T-cell (primary cell): ENCODE data around the gene DNAJC5. TPM values are rescaled to one million over a fixed set of nuclear protein-coding genes. Genes with fewer than 3 reads are reported as not detected.

ENCODE experiments used
- ATAC-seq, 4 experiments: fragments of 200-7000 bp in 3 of 4; fragments of 150-1000 bp in 1 of 4; cut with Tn5 transposase; replicated peaks in 1 of 4; 1 replicate in 3 of 4; 2 replicates in 1 of 4; pipeline ENCODE4 v1.10.0; 2021; ENCODE audit warnings: moderate library complexity in 3 of 4, mild to moderate bottlenecking in 2 of 4, moderate number of reproducible peaks in 1 of 4
- CTCF ChIA-PET, 2 donors: fragments of 300-600 bp; sonication (Branson Sonifier 250); formaldehyde crosslinking; loops; one replicate each; lab custom pipeline; 2022; ENCODE audit warnings: antibody characterized with exemption in 2 of 2; lab: Charles Lee
- POLR2A ChIA-PET, 2 donors: fragments of 300-600 bp; sonication (Branson Sonifier 250); formaldehyde crosslinking; loops; one replicate each; lab custom pipeline; 2022; ENCODE audit warnings: antibody characterized with exemption in 2 of 2; lab: Charles Lee
- DNase-seq, 35 experiments: peaks; one replicate each; pipeline versions ENCODE4 v3.0.0 to v3.0.0-alpha.2; 2013 to 2023
- H3K27ac ChIP-seq: one replicate; pipeline ENCODE4 v1.5.1; 2013; ENCODE audit warnings: low read length
- H3K27me3 ChIP-seq, 2 experiments: replicated peaks in 1 of 2; 1 replicate in 1 of 2; 2 replicates in 1 of 2; pipeline versions ENCODE4 v1.6.1 to v1.7.0; 2013; ENCODE audit warnings: low read length in 1 of 2, mixed read lengths in 1 of 2; ENCODE audit not compliant: control insufficient read depth in 2 of 2, insufficient read depth in 2 of 2; ENCODE audit errors: extremely low read depth in 1 of 2
- H3K36me3 ChIP-seq, 2 donors: 1 replicate in 1 of 2; 2 replicates in 1 of 2; pipeline versions ENCODE4 v1.6.1 to v1.7.0; 2013; ENCODE audit warnings: low read length in 1 of 2; ENCODE audit not compliant: control insufficient read depth in 2 of 2, insufficient read depth in 1 of 2; ENCODE audit errors: extremely low read depth in 1 of 2
- H3K4me1 ChIP-seq, 2 experiments: 1 replicate in 1 of 2; 2 replicates in 1 of 2; pipeline versions ENCODE4 v1.6.1 to v1.7.0; 2013; ENCODE audit warnings: low read length in 2 of 2, mixed read lengths in 1 of 2; ENCODE audit not compliant: insufficient read depth in 2 of 2, control insufficient read depth in 1 of 2; ENCODE audit errors: extremely low read depth in 1 of 2
- H3K4me3 ChIP-seq, 2 donors: 1 replicate in 1 of 2; 2 replicates in 1 of 2; pipeline versions ENCODE4 v1.5.1 to v1.7.0; 2013; ENCODE audit warnings: mild to moderate bottlenecking in 2 of 2, low read length in 1 of 2, moderate library complexity in 1 of 2; ENCODE audit not compliant: control insufficient read depth in 1 of 2; ENCODE audit errors: extremely low read depth in 1 of 2
- H3K9me3 ChIP-seq: 2 replicates; pipeline ENCODE4 v1.7.0; 2013
- H3K27ac Mint-ChIP-seq, 2 donors: one replicate each; pipeline ENCODE4 v1.8.0; 2020 to 2021; ENCODE audit warnings: mild to moderate bottlenecking in 2 of 2, mixed read lengths in 2 of 2
- H3K27me3 Mint-ChIP-seq, 2 donors: one replicate each; pipeline ENCODE4 v1.8.0; 2021 to 2022; ENCODE audit warnings: mixed read lengths in 2 of 2
- H3K36me3 Mint-ChIP-seq: one replicate; pipeline ENCODE4 v1.8.0; 2021; ENCODE audit warnings: mixed read lengths
- H3K4me1 Mint-ChIP-seq, 3 donors: one replicate each; pipeline ENCODE4 v1.8.0; 2020 to 2022; ENCODE audit warnings: mixed read lengths in 3 of 3, mild to moderate bottlenecking in 1 of 3
- H3K4me3 Mint-ChIP-seq, 3 donors: one replicate each; pipeline ENCODE4 v1.8.0; 2020 to 2022; ENCODE audit warnings: mild to moderate bottlenecking in 3 of 3, mixed read lengths in 3 of 3, moderate library complexity in 3 of 3
- H3K9me3 Mint-ChIP-seq, 3 donors: one replicate each; pipeline ENCODE4 v1.8.0; 2020 to 2022; ENCODE audit warnings: mixed read lengths in 3 of 3
- WGBS: methylation state at CpG from one replicate; pipeline ENCODE4 v1.1.5; 2013; ENCODE audit warnings: missing lambda C conversion rate; ENCODE audit not compliant: insufficient coverage; 5-methylcytosine and 5-hydroxymethylcytosine counted together
- total RNA-seq, 35 experiments: library from RNA in 6 of 35; stranded (reverse) in 6 of 35; fragments of 120-200 nt in 1 of 35; gene quantifications; one replicate each; pipeline versions ENCODE4 v1.2.1 to v1.2.4 and lab custom pipeline; 2013 to 2026

Gene DNAJC5
- total RNA-seq, 5 donors from 2014 or later (not counting 1 experiment from before 2014, with no cell fraction given) = 35.4 to 63.7 (median 54.9) TPM

DNA sequence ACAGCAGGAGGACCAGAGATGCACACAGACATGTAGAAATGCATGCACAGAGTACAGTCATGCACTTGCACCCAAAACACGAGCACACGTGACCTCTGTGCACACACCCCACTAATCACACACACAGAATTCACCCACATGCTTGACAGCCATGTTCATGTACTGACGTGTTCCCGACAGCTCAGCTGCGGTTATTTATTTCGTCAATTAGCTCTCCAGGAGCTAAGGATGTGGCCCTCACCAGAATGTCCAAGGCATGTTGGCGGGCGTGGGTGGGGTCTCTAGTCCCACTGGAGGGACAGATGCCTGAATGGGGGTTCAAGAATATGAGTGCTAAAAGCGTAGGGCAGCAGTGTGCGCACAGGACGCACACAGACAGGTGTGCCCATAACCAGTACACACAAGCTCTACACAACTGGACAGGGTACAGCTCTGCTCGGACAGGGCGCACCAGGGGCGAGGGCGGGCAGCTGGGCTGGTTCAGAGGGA, 85.4 kb downstream of the DNAJC5 start:
- H3K9me3 Mint-ChIP-seq = no peaks in the 10 kb centered on the region
- H3K4me3 ChIP-seq = peak overlapping the region; percentile 62 to 72
- no peaks in the 10 kb centered on the region for H3K9me3 ChIP-seq
- H3K27me3 Mint-ChIP-seq = no peaks in the 10 kb centered on the region
- peaks cover 37 to 58% of the 10 kb centered on the region in 2 experiments for H3K4me1 ChIP-seq
- ChIA-PET CTCF (interaction anchor here (0.7 to 1.8 kb wide), 8 partner anchors 24 to 339 kb away, joined by 3 to 8 read pairs (median 4); partner anchors contain the start of genes LIME1 (in 1 of the 2), RTEL1 (in 1 of the 2), TCEA2 (in 1 of the 2) and UCKL1 (in 1 of the 2)), POLR2A (interaction anchor here in 1 of 2 donors (1.0 kb wide), 1 partner anchor 115 kb away, joined by 3 read pairs; the partner anchor contains the start of gene TPD52L2)
- peak overlapping the region; percentile 84 to 94 (median 85) for H3K4me3 Mint-ChIP-seq
- peak in 9 of 35 experiments; percentile 24 to 67 (median 31) for DNase-seq
- peaks cover 62 to 68% (median 65%) of the 10 kb centered on the region in 3 donors for H3K4me1 Mint-ChIP-seq
- WGBS = 28% methylated on average over 8 of the region's 15 CpGs
- ATAC-seq = peak; percentile 7 to 37 (median 14)
- peak overlapping the region; percentile 80 for H3K27ac ChIP-seq
- H3K36me3 ChIP-seq = peaks cover 8 to 30% of the 10 kb centered on the region in 2 donors
- H3K36me3 Mint-ChIP-seq = peaks cover 24% of the 10 kb centered on the region
- H3K27me3 ChIP-seq = no peaks in the 10 kb centered on the region
- H3K27ac Mint-ChIP-seq = peak overlapping the region; percentile 96 to 98

DNA sequence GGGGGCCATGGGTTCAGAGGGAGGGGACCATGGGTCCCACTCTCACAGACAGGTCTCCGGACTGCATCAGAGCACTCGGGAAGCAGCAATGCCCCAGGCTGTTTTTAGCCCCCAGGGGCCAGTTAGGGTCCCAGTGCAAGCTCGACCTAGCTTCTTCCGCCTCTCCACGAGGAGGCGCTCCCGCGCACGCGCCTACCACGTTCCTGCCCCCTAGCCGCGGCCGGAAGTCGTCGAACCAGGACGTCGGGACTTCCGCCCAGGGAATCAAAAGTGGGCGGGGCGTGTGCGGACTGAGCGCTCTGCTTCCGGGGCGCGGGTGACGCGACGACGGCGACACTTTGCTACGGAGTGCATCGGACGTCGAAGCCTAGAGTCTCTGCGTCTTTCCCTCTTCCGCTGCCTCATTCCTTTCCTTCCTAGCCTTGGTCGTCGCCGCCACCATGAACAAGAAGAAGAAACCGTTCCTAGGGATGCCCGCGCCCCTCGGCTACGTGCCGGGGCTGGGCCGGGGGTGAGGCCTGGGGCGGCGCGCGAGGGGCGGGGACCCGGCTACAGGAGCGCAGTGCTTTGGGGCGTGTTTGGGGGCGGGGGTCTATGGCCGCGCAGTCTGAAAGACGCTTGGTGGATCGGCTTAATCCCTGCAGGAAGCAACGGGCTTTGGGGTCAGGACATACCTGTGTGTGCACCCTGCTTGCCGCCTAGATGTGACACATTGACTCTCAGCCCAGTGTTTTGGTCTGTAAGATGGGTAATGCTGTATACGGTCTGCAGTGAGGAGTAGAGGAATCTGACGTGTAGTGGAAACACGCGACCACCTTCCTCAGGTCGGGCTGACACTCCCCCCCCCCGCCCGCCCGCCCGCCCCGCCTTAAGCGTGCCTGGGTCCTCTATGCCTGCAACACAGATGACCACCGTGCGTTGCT, 86.1 kb downstream of the DNAJC5 start, which contains the start of gene PRPF6:
TSS of gene PRPF6 (plus strand) at position 327 of the 923 bp plus-strand sequence. CDS start at position 441, 114 bp downstream.
- Mint-ChIP-seq H3K36me3 (peaks cover 27% of the 10 kb centered on the region), H3K27ac (peak within 1 kb of the TSS; percentile 96 to 98), H3K9me3 (no peaks in the 10 kb centered on the region), H3K4me3 (peak within 1 kb of the TSS; percentile 84 to 94 (median 85)), H3K27me3 (no peaks in the 10 kb centered on the region), H3K4me1 (peaks cover 64 to 66% (median 64%) of the 10 kb centered on the region in 3 donors)
- ChIA-PET CTCF (interaction anchor here in 1 of 2 donors (0.7 to 1.8 kb wide), 7 partner anchors 24 to 339 kb away, joined by 3 to 8 read pairs (median 5); partner anchors contain the start of genes LIME1, RTEL1, TCEA2 and UCKL1), POLR2A (interaction anchor here in 1 of 2 donors (1.0 kb wide), 1 partner anchor 116 kb away, joined by 3 read pairs; the partner anchor contains the start of gene TPD52L2)
- Histone ChIP-seq H3K36me3 (peaks cover under 1 to 34% of the 10 kb centered on the region in 2 donors), H3K27me3 (no peaks in the 10 kb centered on the region), H3K27ac (peak within 1 kb of the TSS; percentile 80), H3K4me1 (peaks cover 37 to 58% of the 10 kb centered on the region in 2 experiments), H3K4me3 (peak within 1 kb of the TSS; percentile 62 to 72), H3K9me3 (no peaks in the 10 kb centered on the region)
- DNase-seq = peak; percentile 86 to 98 (median 93)
- WGBS = under 1% methylated on average over 60 of the region's 75 CpGs
- peak; percentile 69 to 76 (median 70) for ATAC-seq

DNA sequence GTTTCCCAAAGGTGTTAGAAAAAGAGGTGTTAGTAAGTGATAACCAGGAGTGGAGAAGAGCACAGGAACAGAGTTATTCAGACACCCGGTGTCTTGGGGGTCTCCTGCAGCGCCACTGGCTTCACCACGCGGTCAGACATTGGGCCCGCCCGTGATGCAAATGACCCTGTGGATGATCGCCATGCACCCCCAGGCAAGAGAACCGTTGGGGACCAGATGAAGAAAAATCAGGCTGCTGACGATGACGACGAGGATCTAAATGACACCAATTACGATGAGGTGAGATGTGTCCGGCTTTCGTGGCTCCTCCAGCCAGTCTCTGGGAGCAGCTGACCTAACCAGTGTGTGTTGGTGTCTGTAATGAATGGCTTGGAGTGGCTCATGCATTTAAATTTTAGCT, 88.0 kb downstream of the DNAJC5 start:
- WGBS = 97% methylated on average over 14 of the region's 14 CpGs
- H3K36me3 Mint-ChIP-seq = peaks cover 24% of the 10 kb centered on the region
- ChIA-PET CTCF (no interaction called here), POLR2A (no interaction called here)
- H3K4me3 Mint-ChIP-seq = peak overlapping the region; percentile 49 to 84 (median 64)
- H3K36me3 ChIP-seq = peaks cover 0 to 45% of the 10 kb centered on the region in 2 donors
- H3K27me3 Mint-ChIP-seq = no peaks in the 10 kb centered on the region
- no peaks in the 10 kb centered on the region for H3K27me3 ChIP-seq
- peaks cover 29 to 44% of the 10 kb centered on the region in 2 experiments for H3K4me1 ChIP-seq
- H3K9me3 ChIP-seq = no peaks in the 10 kb centered on the region
- H3K4me3 ChIP-seq = no peak overlapping the region
- ATAC-seq = no peak
- DNase-seq = no peak
- no peak overlapping the region for H3K27ac ChIP-seq
- H3K4me1 Mint-ChIP-seq = peaks cover 45 to 48% (median 48%) of the 10 kb centered on the region in 3 donors
- H3K9me3 Mint-ChIP-seq = no peaks in the 10 kb centered on the region
- H3K27ac Mint-ChIP-seq = peak overlapping the region in 1 of 2 donors; percentile 21

Other genes starting within 250 kb of the DNAJC5 start
- 100 to 1,000 TPM in 3 of 5 donors, 10 to 100 TPM in 2; 92.9 to 121 (median 107) TPM for gene STMN3, start 241.7 kb upstream of the DNAJC5 start, total RNA-seq
- gene RTEL1, start 236.8 kb upstream of the DNAJC5 start, total RNA-seq = 10 to 100 TPM; 30.7 to 41.6 (median 36.8) TPM
- gene TNFRSF6B, start 198.5 kb upstream of the DNAJC5 start, total RNA-seq = 1 to 10 TPM in 2 of 5 donors, under 1 TPM in 2, not detected in 1; 0.37 to 1.5 (median 0.91) TPM
- gene ARFRP1, start 187.2 kb upstream of the DNAJC5 start, total RNA-seq = 100 to 1,000 TPM in 2 of 5 donors, 10 to 100 TPM in 3; 58.5 to 102 (median 99.5) TPM
- gene ZGPAT, start 187.1 kb upstream of the DNAJC5 start, total RNA-seq = 10 to 100 TPM; 42.7 to 71.0 (median 59.0) TPM
- 100 to 1,000 TPM; 144 to 248 (median 172) TPM for gene LIME1, start 158.5 kb upstream of the DNAJC5 start, total RNA-seq
- 100 to 1,000 TPM; 110 to 173 (median 135) TPM for gene SLC2A4RG, start 155.3 kb upstream of the DNAJC5 start, total RNA-seq
- under 1 TPM; 0.20 to 0.95 (median 0.30) TPM for gene ZBTB46, start 63.9 kb upstream of the DNAJC5 start, total RNA-seq
- not detected for gene ABHD16B, start 33.6 kb upstream of the DNAJC5 start, total RNA-seq
- gene TPD52L2, start 29.9 kb upstream of the DNAJC5 start, total RNA-seq = 10 to 100 TPM; 27.8 to 44.1 (median 39.3) TPM
- gene UCKL1, start 61.3 kb downstream of the DNAJC5 start, total RNA-seq = 10 to 100 TPM; 40.6 to 72.3 (median 67.0) TPM
- gene ZNF512B, start 74.8 kb downstream of the DNAJC5 start, total RNA-seq = 10 to 100 TPM; 22.7 to 26.3 (median 25.1) TPM
- 10 to 100 TPM; 16.1 to 30.8 (median 17.7) TPM for gene SAMD10, start 84.5 kb downstream of the DNAJC5 start, total RNA-seq
- gene PRPF6, start 86.0 kb downstream of the DNAJC5 start, total RNA-seq = 100 to 1,000 TPM in 1 of 5 donors, 10 to 100 TPM in 4; 59.8 to 106 (median 83.5) TPM
- gene C20orf204, start 141.1 kb downstream of the DNAJC5 start, total RNA-seq = 10 to 100 TPM in 2 of 5 donors, 1 to 10 TPM in 3; 4.5 to 20.8 (median 9.5) TPM
- gene SOX18, start 154.5 kb downstream of the DNAJC5 start, total RNA-seq = under 1 TPM in 3 of 5 donors, not detected in 2; 0.35 to 0.56 (median 0.44) TPM
- gene TCEA2, start 168.1 kb downstream of the DNAJC5 start, total RNA-seq = 10 to 100 TPM; 25.8 to 49.7 (median 40.1) TPM
- gene RGS19, start 184.4 kb downstream of the DNAJC5 start, total RNA-seq = 10 to 100 TPM; 39.2 to 61.7 (median 57.3) TPM
- gene OPRL1, start 185.0 kb downstream of the DNAJC5 start, total RNA-seq = 1 to 10 TPM; 1.1 to 1.9 (median 1.5) TPM
- gene LKAAEAR1, start 189.3 kb downstream of the DNAJC5 start, total RNA-seq = under 1 TPM in 3 of 5 donors, not detected in 2; 0.30 to 0.86 (median 0.35) TPM
- gene NPBWR2, start 212.4 kb downstream of the DNAJC5 start, total RNA-seq = not detected